SK-N-SH (cell line): ENCODE measurements around the gene PDZD8. TPM values are rescaled to one million over a fixed set of nuclear protein-coding genes. Genes with fewer than 3 reads are reported as not detected.

Source experiments
- CTCF ChIA-PET: fragments of 300-600, 350-600 bp; formaldehyde crosslinking; extraction: SDS; loops from one replicate; lab custom pipeline; 2021; lab: Yijun Ruan, JAX
- POLR2A ChIA-PET: fragments of 350-600 bp; sonication (Branson Sonifier 250); formaldehyde crosslinking; extraction: SDS; loops from one replicate; lab custom pipeline; 2020; ENCODE audit warnings: antibody characterized with exemption, inconsistent platforms; lab: Yijun Ruan, JAX
- DNase-seq: peaks from one replicate; pipeline ENCODE4 v3.0.0; 2012
- H2AFZ ChIP-seq: fragments of 200-600 bp; sonication (generic); 2 replicates; pipeline ENCODE4 v1.8.1; 2016; ENCODE audit warnings: antibody characterized with exemption, mild to moderate bottlenecking, low read depth
- H3F3A ChIP-seq: fragments of 200-600 bp; sonication (generic); replicated peaks from 2 replicates; pipeline ENCODE3; 2016; ENCODE audit warnings: antibody characterized with exemption, mild to moderate bottlenecking; ENCODE audit not compliant: insufficient read depth
- H3K27ac ChIP-seq, 2 experiments: fragments of 200-500 bp in 1 of 2; fragments of 200-600 bp in 1 of 2; sonication (Bioruptor generic) in 1 of 2; sonication (generic), shearing (Covaris generic) in 1 of 2; 2 replicates each; pipeline versions ENCODE4 v1.5.1 to v1.6.1; 2014 to 2016; ENCODE audit warnings: low read depth in 2 of 2, inconsistent platforms in 1 of 2, low read length in 1 of 2, mild to moderate bottlenecking in 1 of 2, mixed read lengths in 1 of 2
- H3K27me3 ChIP-seq: fragments of 200-600 bp; sonication (generic), shearing (Covaris generic); 2 replicates; pipeline ENCODE4 v1.6.1; 2016; ENCODE audit warnings: mixed run types; ENCODE audit not compliant: insufficient read depth
- H3K36me3 ChIP-seq, 2 experiments: fragments of 200-500 bp in 1 of 2; fragments of 200-600 bp in 1 of 2; sonication (Bioruptor generic) in 1 of 2; sonication (generic) in 1 of 2; replicated peaks in 1 of 2; 2 replicates each; pipeline versions ENCODE3 to v1.5.1; 2014 to 2016; ENCODE audit warnings: low read length in 1 of 2, mild to moderate bottlenecking in 1 of 2; ENCODE audit not compliant: insufficient read depth in 2 of 2, control insufficient read depth in 1 of 2
- H3K4me1 ChIP-seq, 2 experiments: fragments of 200-500 bp in 1 of 2; fragments of 200-600 bp in 1 of 2; sonication (Bioruptor generic) in 1 of 2; sonication (generic), shearing (Covaris generic) in 1 of 2; 2 replicates each; pipeline versions ENCODE4 v1.5.1 to v1.6.1; 2014 to 2016; ENCODE audit warnings: low read depth in 1 of 2, low read length in 1 of 2, mixed run types in 1 of 2; ENCODE audit not compliant: insufficient read depth in 2 of 2, control insufficient read depth in 1 of 2
- H3K4me2 ChIP-seq: fragments of 200-600 bp; sonication (generic), shearing (Covaris generic); 2 replicates; pipeline ENCODE4 v1.6.1; 2017; ENCODE audit warnings: mixed run types
- H3K4me3 ChIP-seq, 2 experiments: fragments of 200-500 bp in 1 of 2; fragments of 200-600 bp in 1 of 2; sonication (Bioruptor generic) in 1 of 2; sonication (generic), shearing (Covaris generic) in 1 of 2; 2 replicates each; pipeline versions ENCODE4 v1.5.1 to v1.8.1; 2014 to 2016; ENCODE audit warnings: low read depth in 2 of 2, inconsistent platforms in 1 of 2, low read length in 1 of 2, mild to moderate bottlenecking in 1 of 2, mixed read lengths in 1 of 2, moderate library complexity in 1 of 2
- H3K79me2 ChIP-seq: fragments of 200-600 bp; sonication (generic); 2 replicates; pipeline ENCODE4 v1.8.1; 2017; ENCODE audit warnings: mild to moderate bottlenecking; ENCODE audit not compliant: insufficient read depth
- H3K9ac ChIP-seq: fragments of 200-600 bp; sonication (generic); 2 replicates; pipeline ENCODE4 v1.6.1; 2017; ENCODE audit warnings: mixed run types
- H3K9me2 ChIP-seq: fragments of 200-600 bp; sonication (generic); 2 replicates; pipeline ENCODE4 v1.6.1; 2017; ENCODE audit warnings: mixed run types
- H3K9me3 ChIP-seq: fragments of 200-600 bp; sonication (generic); 2 replicates; pipeline ENCODE4 v1.6.1; 2017; ENCODE audit warnings: mixed run types, mild to moderate bottlenecking, moderate library complexity
- H4K20me1 ChIP-seq: fragments of 200-600 bp; sonication (generic); 2 replicates; pipeline ENCODE4 v1.6.1; 2017; ENCODE audit warnings: mild to moderate bottlenecking, mixed run types; ENCODE audit not compliant: insufficient read depth
- GATA2 ChIP-seq: sonication (generic); formaldehyde crosslinking; IDR thresholded peaks from 2 replicates; pipeline ENCODE4 v1.5.0; 2020; ENCODE audit warnings: mild to moderate bottlenecking, missing genetic modification reagents
- MEF2A ChIP-seq: IDR thresholded peaks from 2 replicates; pipeline ENCODE4 v1.4.0; 2012; ENCODE audit warnings: low read depth, borderline replicate concordance
- MXI1 ChIP-seq: IDR thresholded peaks from 2 replicates; pipeline ENCODE4 v1.6.1; 2012; ENCODE audit warnings: mild to moderate bottlenecking, low read depth, low read length, improper control_type of control experiment
- NRF1 ChIP-seq: IDR thresholded peaks from 2 replicates; pipeline ENCODE4 v1.6.1; 2012; ENCODE audit warnings: low read depth, mild to moderate bottlenecking, low read length
- POLR2AphosphoS5 ChIP-seq: IDR thresholded peaks from 2 replicates; pipeline ENCODE4 v1.6.1; 2012; ENCODE audit warnings: low read depth, low read length
- RFX5 ChIP-seq: IDR thresholded peaks from 2 replicates; pipeline ENCODE4 v1.6.1; 2012; ENCODE audit warnings: mild to moderate bottlenecking, improper control_type of control experiment, low read length
- RXRA ChIP-seq: IDR thresholded peaks from 2 replicates; pipeline ENCODE4 v1.4.0; 2012; ENCODE audit warnings: low read depth, mild to moderate bottlenecking, borderline replicate concordance
- TAF1 ChIP-seq: IDR thresholded peaks from 2 replicates; pipeline ENCODE4 v1.6.1; 2012; ENCODE audit warnings: low read depth, mild to moderate bottlenecking, low read length, moderate library complexity, borderline replicate concordance
- USF2 ChIP-seq: fragments of 150-350 bp; IDR thresholded peaks from 2 replicates; pipeline ENCODE4 v1.6.1; 2017; ENCODE audit warnings: antibody characterized with exemption, low read length, low read depth, borderline replicate concordance
- YY1 ChIP-seq: IDR thresholded peaks from 2 replicates; pipeline ENCODE4 v1.4.0; 2012; ENCODE audit warnings: low read depth, mild to moderate bottlenecking
- WGBS: methylation state at CpG from one replicate; pipeline ENCODE4 v1.1.6; 2017; ENCODE audit warnings: low lambda C conversion rate; 5-methylcytosine and 5-hydroxymethylcytosine counted together
- polyA plus RNA-seq, 3 experiments: library from polyadenylated mRNA; depleted of rRNA; stranded (reverse); fragments of >200 nt; gene quantifications; 2 replicates each; pipeline ENCODE4 v1.2.3, GENCODE V29; 2012
- TF ChIP-seq, protein P1 (sequence below): IDR thresholded peaks from 2 replicates; pipeline ENCODE4 v1.6.1; 2012; ENCODE audit warnings: mild to moderate bottlenecking, low read depth, low read length, moderate library complexity
- TF ChIP-seq, protein P2 (sequence below): IDR thresholded peaks from 2 replicates; pipeline ENCODE4 v1.4.0; 2012; ENCODE audit warnings: low read depth, borderline replicate concordance

PDZD8 gene
- polyA plus RNA-seq, 1 of the 3 experiments (the other 2 are of a cell fraction) = 6.6 TPM

GRCh38 chr10:117312430-117312829 lies 62.8 kb downstream of the PDZD8 start (continued):
- no peak for TF ChIP-seq YY1

GRCh38 chr10:117311261-117311660 lies 64.0 kb downstream of the PDZD8 start:
- TF ChIP-seq, protein P1, sequence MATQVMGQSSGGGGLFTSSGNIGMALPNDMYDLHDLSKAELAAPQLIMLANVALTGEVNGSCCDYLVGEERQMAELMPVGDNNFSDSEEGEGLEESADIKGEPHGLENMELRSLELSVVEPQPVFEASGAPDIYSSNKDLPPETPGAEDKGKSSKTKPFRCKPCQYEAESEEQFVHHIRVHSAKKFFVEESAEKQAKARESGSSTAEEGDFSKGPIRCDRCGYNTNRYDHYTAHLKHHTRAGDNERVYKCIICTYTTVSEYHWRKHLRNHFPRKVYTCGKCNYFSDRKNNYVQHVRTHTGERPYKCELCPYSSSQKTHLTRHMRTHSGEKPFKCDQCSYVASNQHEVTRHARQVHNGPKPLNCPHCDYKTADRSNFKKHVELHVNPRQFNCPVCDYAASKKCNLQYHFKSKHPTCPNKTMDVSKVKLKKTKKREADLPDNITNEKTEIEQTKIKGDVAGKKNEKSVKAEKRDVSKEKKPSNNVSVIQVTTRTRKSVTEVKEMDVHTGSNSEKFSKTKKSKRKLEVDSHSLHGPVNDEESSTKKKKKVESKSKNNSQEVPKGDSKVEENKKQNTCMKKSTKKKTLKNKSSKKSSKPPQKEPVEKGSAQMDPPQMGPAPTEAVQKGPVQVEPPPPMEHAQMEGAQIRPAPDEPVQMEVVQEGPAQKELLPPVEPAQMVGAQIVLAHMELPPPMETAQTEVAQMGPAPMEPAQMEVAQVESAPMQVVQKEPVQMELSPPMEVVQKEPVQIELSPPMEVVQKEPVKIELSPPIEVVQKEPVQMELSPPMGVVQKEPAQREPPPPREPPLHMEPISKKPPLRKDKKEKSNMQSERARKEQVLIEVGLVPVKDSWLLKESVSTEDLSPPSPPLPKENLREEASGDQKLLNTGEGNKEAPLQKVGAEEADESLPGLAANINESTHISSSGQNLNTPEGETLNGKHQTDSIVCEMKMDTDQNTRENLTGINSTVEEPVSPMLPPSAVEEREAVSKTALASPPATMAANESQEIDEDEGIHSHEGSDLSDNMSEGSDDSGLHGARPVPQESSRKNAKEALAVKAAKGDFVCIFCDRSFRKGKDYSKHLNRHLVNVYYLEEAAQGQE = no peak
- TF ChIP-seq POLR2AphosphoS5 = no peak
- TF ChIP-seq YY1 = no peak
- TF ChIP-seq TAF1 = no peak
- no peak for TF ChIP-seq USF2
- TF ChIP-seq, protein P2, sequence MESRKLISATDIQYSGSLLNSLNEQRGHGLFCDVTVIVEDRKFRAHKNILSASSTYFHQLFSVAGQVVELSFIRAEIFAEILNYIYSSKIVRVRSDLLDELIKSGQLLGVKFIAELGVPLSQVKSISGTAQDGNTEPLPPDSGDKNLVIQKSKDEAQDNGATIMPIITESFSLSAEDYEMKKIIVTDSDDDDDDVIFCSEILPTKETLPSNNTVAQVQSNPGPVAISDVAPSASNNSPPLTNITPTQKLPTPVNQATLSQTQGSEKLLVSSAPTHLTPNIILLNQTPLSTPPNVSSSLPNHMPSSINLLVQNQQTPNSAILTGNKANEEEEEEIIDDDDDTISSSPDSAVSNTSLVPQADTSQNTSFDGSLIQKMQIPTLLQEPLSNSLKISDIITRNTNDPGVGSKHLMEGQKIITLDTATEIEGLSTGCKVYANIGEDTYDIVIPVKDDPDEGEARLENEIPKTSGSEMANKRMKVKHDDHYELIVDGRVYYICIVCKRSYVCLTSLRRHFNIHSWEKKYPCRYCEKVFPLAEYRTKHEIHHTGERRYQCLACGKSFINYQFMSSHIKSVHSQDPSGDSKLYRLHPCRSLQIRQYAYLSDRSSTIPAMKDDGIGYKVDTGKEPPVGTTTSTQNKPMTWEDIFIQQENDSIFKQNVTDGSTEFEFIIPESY = no peak
- TF ChIP-seq RFX5 = no peak
- TF ChIP-seq GATA2 (CRISPR knock-in tag) = no peak
- no peak for TF ChIP-seq NRF1
- TF ChIP-seq MEF2A = no peak
- TF ChIP-seq RXRA = no peak
- no peak for TF ChIP-seq MXI1
- CTCF ChIA-PET = interaction anchor here (1.1 to 14.2 kb wide), 2 partner anchors 9 to 90 kb away, joined by 3 to 534 read pairs; no protein-coding TSS in a partner anchor
- no peak overlapping the region for H3K9ac ChIP-seq
- POLR2A ChIA-PET = no interaction called here
- no peaks in the 10 kb centered on the region for H3K4me1 ChIP-seq
- no peaks in the 10 kb centered on the region for H4K20me1 ChIP-seq
- no peaks in the 10 kb centered on the region for H3K79me2 ChIP-seq
- H3K9me3 ChIP-seq = no peaks in the 10 kb centered on the region
- WGBS = 94% methylated on average over 5 of the region's 5 CpGs
- no peak overlapping the region for H3K27ac ChIP-seq
- peaks cover 6 to 9% of the 10 kb centered on the region in 2 experiments for H3K36me3 ChIP-seq
- no peaks in the 10 kb centered on the region for H3K27me3 ChIP-seq
- no peak for DNase-seq
- no peaks in the 10 kb centered on the region for H3K9me2 ChIP-seq
- H2AFZ ChIP-seq = no peak overlapping the region
- H3K4me3 ChIP-seq = no peak overlapping the region
- H3F3A ChIP-seq = no peaks in the 10 kb centered on the region
- no peak overlapping the region for H3K4me2 ChIP-seq
